ENCODE data around the gene GNG7. TPM values are rescaled to one million over a fixed set of nuclear protein-coding genes. Genes with fewer than 3 reads are reported as not detected.
A peak's percentile ranks its signal among the peaks of the same experiment; 100 is the strongest.
"Not testable (repeated sequence)": the region's sequence is repeated elsewhere in the genome, so short reads cannot be mapped to it uniquely, and the experiment has no call there.

Gene GNG7
- polyA plus RNA-seq, 1 donor: 2.2 TPM

DNA sequence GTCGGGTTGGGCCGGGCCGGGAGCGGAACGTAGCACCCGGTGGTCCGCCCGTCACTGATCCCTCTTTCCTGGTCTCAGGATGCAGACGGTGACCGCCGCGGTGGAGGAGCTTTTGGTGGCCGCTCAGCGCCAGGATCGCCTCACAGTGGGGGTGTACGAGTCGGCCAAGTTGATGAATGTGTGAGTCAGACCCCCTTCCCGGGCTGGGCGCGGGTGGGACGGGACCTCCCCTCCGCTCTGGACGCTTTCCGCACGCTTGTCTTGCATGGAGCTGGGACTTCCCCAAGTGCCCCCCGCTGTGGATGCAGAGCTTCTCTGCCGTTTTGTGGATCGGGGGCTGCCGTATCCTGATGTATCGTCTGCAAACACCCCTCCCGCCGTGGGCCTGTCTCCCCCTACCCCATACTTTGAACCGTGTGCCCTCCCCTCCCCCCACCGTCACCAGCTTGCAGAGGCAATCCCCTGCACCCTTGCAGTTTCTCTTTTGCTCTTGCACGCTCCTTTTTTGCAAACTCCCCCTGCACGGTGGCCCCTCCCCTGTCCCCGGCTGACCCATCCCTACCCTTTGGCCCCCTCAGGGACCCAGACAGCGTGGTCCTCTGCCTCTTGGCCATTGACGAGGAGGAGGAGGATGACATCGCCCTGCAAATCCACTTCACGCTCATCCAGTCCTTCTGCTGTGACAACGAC, 225.9 kb downstream of the GNG7 start:
- Histone ChIP-seq H3K36me3 (ENCODE audit: control insufficient read depth, insufficient read depth, low read length) (no peaks in the 10 kb centered on the region), H3K27ac (ENCODE audit: low read length) (peak overlapping the region; percentile 44), H3K4me3 (ENCODE audit: low read length) (peak overlapping the region; percentile 65), H3K27me3 (ENCODE audit: control insufficient read depth, insufficient read depth, low read length) (peaks cover 47% of the 10 kb centered on the region), H3K9me3 (ENCODE audit: control insufficient read depth, low read depth, low read length) (peaks cover 12% of the 10 kb centered on the region), H3K4me1 (ENCODE audit: control insufficient read depth, insufficient read depth, low read length) (peaks cover 39% of the 10 kb centered on the region)
- WGBS (ENCODE audit: insufficient coverage, low lambda C conversion rate): no CpG with 5 or more reads among the region's 42 CpGs
- peak in 1 of 2 donors; percentile 44 for DNase-seq

DNA sequence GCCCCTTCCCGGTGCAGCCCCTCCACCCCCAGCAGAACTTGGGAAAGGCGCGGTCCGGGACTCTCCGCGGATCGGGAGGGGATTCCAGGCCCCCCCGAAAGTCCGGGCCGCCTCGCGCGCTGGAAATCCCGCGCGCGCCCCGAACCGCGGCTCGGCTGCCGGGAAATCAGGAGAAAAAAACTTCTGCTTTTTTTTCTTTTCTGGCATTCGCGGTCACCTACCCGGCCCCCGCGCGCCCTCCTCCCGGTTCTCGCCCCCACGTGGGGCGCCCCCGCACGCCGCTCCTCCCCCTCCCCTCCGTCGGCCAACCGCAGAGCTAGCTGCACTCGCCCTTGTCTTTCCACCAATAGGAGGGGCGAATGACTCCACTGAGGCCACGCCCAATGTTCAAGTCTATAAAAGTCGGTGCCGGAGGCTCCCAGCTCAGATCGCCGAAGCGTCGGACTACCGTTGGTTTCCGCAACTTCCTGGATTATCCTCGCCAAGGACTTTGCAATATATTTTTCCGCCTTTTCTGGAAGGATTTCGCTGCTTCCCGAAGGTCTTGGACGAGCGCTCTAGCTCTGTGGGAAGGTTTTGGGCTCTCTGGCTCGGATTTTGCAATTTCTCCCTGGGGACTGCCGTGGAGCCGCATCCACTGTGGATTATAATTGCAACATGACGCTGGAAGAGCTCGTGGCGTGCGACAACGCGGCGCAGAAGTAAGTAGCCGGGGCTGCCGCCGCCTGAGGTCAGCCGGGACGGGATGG, 226.6 kb downstream of the GNG7 start, which contains the start of gene GADD45B:
Gene GADD45B, plus strand, starts transcription at position 426 of the 749 bp plus-strand sequence. Its CDS starts 232 bp downstream, at position 658.
- Histone ChIP-seq H3K27me3 (ENCODE audit: control insufficient read depth, insufficient read depth, low read length) (peaks cover 47% of the 10 kb centered on the region), H3K9me3 (ENCODE audit: control insufficient read depth, low read depth, low read length) (peaks cover 12% of the 10 kb centered on the region), H3K4me1 (ENCODE audit: control insufficient read depth, insufficient read depth, low read length) (peaks cover 39% of the 10 kb centered on the region), H3K4me3 (ENCODE audit: low read length) (peak within 1 kb of the TSS; percentile 65), H3K36me3 (ENCODE audit: control insufficient read depth, insufficient read depth, low read length) (no peaks in the 10 kb centered on the region), H3K27ac (ENCODE audit: low read length) (peak within 1 kb of the TSS; percentile 44)
- no CpG with 5 or more reads among the region's 70 CpGs for WGBS (ENCODE audit: insufficient coverage, low lambda C conversion rate)
- peak; percentile 94 to 95 for DNase-seq

DNA sequence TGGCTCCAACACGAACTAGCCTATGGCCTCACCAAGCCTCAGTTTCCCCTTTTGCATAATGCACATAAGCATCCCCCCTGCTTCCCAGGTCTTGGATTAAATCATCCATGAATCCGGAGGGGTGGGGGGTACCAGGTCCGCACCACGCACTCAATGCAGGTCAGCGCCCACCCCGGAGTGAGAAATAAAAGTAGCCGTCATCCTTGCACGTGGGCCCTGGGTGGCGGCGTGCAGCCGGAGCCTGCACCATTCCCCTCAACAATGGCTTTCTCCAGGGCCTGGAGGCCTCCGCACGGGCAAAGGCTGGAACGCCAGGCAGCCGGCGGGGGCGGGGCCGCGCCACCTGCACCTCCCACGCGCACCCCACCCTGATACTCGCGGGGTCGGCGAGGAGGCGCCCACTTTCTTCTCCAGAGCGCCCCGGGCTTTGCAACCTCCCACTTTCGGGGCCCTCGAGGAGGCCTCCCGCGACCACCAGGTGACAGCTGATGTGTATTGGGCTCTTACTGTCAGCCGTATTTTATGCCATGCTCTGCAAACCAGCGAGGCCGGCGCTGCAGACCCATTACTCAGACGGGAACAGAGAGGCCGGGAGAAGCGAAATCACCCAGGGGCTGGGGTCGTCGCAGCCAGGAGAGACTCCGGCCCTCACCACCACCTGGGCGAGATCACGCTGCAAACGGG, 227.3 kb downstream of the GNG7 start:
- Histone ChIP-seq H3K4me3 (ENCODE audit: low read length) (peak overlapping the region; percentile 65), H3K36me3 (ENCODE audit: control insufficient read depth, insufficient read depth, low read length) (no peaks in the 10 kb centered on the region), H3K4me1 (ENCODE audit: control insufficient read depth, insufficient read depth, low read length) (peaks cover 39% of the 10 kb centered on the region), H3K27me3 (ENCODE audit: control insufficient read depth, insufficient read depth, low read length) (peaks cover 46% of the 10 kb centered on the region), H3K27ac (ENCODE audit: low read length) (no peak overlapping the region), H3K9me3 (ENCODE audit: control insufficient read depth, low read depth, low read length) (peaks cover 12% of the 10 kb centered on the region)
- WGBS (ENCODE audit: insufficient coverage, low lambda C conversion rate): no CpG with 5 or more reads among the region's 45 CpGs
- peak in 1 of 2 donors; percentile 44 for DNase-seq

DNA sequence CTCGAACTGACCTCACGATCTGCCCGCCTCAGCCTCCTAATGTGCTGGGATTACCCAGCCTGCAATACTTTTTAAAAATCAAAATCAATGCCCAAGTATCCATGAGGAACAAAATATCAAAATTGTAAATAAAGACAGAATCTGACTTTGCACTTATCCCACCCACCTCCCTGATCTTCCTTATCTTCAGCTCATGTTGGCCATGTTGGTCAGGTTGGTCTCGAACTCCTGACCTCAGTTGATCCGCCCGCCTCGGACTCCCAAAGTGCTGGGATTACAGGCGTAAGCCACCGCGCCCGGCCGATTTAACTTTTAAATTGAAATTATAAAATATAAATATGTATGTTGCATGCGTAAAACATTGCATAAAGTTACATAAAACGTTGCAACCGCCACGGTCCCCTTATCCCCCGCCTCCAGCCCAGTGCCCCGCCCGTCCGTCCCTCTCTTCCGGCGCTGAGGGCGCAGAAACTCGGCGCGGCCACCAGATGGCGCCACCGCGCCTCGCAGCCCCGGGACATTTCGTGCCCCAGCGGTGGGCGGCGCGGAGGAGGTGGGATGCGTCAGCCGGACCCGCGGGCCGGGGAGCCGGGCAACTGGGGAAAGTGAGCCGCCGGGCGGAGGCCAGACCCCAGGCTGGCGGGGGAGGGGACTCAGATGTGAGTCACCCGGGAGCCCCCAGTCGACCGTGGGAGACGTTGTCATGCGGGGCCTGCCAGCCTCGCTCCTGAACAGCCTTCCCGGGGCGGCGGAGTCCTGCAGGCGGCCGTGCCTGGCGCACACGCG, 228.1 kb downstream of the GNG7 start:
- no peaks in the 10 kb centered on the region for H3K36me3 ChIP-seq (ENCODE audit: control insufficient read depth, insufficient read depth, low read length)
- peaks cover 38% of the 10 kb centered on the region for H3K4me1 ChIP-seq (ENCODE audit: control insufficient read depth, insufficient read depth, low read length)
- DNase-seq: peak; percentile 71 to 76
- peaks cover 39% of the 10 kb centered on the region for H3K27me3 ChIP-seq (ENCODE audit: control insufficient read depth, insufficient read depth, low read length)
- WGBS (ENCODE audit: insufficient coverage, low lambda C conversion rate): no CpG with 5 or more reads among the region's 60 CpGs
- peaks cover 12% of the 10 kb centered on the region for H3K9me3 ChIP-seq (ENCODE audit: control insufficient read depth, low read depth, low read length)
- H3K4me3 ChIP-seq (ENCODE audit: low read length): peak overlapping the region; percentile 21
- H3K27ac ChIP-seq (ENCODE audit: low read length): no peak overlapping the region

DNA sequence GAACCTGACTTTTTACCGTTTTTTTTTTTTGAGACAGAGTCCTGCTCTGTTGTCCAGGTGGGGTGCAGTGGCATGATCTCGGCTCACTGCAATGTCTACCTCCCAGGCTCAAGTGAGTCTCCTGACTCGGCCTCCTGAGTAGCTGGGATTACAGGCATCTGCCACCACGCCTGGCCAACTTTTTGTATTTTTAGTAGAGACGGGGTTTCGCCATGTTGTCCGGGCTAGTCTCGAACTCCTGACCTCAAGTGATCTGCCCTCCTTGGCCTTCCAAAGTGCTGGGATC, 232.6 kb downstream of the GNG7 start:
- H3K27me3 ChIP-seq (ENCODE audit: control insufficient read depth, insufficient read depth, low read length); H3K36me3 ChIP-seq (ENCODE audit: control insufficient read depth, insufficient read depth, low read length); DNase-seq; H3K9me3 ChIP-seq (ENCODE audit: control insufficient read depth, low read depth, low read length); H3K27ac ChIP-seq (ENCODE audit: low read length); H3K4me3 ChIP-seq (ENCODE audit: low read length); H3K4me1 ChIP-seq (ENCODE audit: control insufficient read depth, insufficient read depth, low read length): not testable (repeated sequence)
- WGBS (ENCODE audit: insufficient coverage, low lambda C conversion rate): no CpG with 5 or more reads among the region's 8 CpGs

DNA sequence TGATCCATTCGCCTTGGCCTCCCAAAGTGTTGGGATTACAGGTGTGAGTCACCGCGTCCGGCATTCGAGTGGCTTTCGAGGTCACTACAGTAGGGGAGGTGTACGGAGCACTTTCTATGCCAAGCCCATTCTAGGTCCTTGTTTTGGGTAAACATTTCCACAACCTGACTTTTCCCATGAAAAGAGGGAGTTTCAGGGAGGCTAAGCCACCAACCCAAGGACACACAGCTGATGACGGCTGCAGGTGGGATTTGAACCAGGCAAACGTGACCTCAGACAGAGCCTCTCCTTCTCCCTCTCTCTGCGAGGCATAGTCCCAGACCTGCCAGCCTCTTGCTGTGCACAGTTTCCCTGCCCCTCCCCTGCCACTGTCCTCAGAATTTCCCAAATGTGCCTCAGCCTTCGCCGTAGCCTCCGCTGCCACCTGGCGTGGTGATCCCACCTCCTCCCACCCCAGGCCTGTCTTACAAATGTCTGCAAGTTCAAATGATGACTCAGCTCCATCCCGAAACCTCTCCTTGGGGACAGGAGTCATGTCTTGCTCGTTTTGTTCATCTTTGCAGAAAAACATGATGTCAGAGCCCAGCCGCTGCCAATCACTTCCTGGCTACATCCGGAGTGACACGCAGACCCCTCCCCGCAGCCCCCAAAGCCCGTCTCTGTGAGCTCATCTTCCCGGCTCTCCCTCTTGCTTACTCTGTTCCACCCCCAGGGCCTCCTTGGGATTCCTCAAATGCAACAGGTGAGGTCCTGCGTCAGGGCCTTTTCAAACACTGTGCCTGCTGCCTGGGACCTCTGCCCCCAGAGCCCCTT, 233.2 kb downstream of the GNG7 start:
- H3K27me3 ChIP-seq (ENCODE audit: control insufficient read depth, insufficient read depth, low read length): no peaks in the 10 kb centered on the region
- no CpG with 5 or more reads among the region's 23 CpGs for WGBS (ENCODE audit: insufficient coverage, low lambda C conversion rate)
- no peaks in the 10 kb centered on the region for H3K4me1 ChIP-seq (ENCODE audit: control insufficient read depth, insufficient read depth, low read length)
- DNase-seq: no peak
- no peaks in the 10 kb centered on the region for H3K36me3 ChIP-seq (ENCODE audit: control insufficient read depth, insufficient read depth, low read length)
- H3K9me3 ChIP-seq (ENCODE audit: control insufficient read depth, low read depth, low read length): no peaks in the 10 kb centered on the region
- no peak overlapping the region for H3K4me3 ChIP-seq (ENCODE audit: low read length)
- no peak overlapping the region for H3K27ac ChIP-seq (ENCODE audit: low read length)

DNA sequence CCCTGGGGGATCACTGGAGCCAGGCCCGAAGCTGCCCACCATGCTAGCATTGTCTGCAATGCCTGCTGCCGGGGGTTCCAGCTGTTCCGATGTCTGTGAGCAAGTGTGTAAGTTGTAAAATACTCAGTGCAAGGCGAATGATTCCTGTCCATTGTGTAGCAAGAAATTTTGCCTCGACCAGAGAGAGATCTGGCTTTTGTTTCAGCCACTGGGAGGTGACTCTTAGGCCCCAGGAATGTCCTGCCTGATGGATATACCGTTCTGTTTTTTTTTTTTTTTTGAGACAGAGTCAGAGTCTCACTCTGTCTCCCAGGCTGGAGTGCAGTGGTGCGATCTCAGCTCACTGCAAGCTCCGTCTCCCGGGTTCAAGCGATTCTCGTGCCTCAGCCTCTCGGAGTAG, 233.9 kb downstream of the GNG7 start:
- H3K4me3 ChIP-seq (ENCODE audit: low read length): no peak overlapping the region
- WGBS (ENCODE audit: insufficient coverage, low lambda C conversion rate): no CpG with 5 or more reads among the region's 12 CpGs
- DNase-seq: no peak
- no peaks in the 10 kb centered on the region for H3K4me1 ChIP-seq (ENCODE audit: control insufficient read depth, insufficient read depth, low read length)
- no peak overlapping the region for H3K27ac ChIP-seq (ENCODE audit: low read length)
- no peaks in the 10 kb centered on the region for H3K9me3 ChIP-seq (ENCODE audit: control insufficient read depth, low read depth, low read length)
- no peaks in the 10 kb centered on the region for H3K27me3 ChIP-seq (ENCODE audit: control insufficient read depth, insufficient read depth, low read length)
- H3K36me3 ChIP-seq (ENCODE audit: control insufficient read depth, insufficient read depth, low read length): no peaks in the 10 kb centered on the region

DNA sequence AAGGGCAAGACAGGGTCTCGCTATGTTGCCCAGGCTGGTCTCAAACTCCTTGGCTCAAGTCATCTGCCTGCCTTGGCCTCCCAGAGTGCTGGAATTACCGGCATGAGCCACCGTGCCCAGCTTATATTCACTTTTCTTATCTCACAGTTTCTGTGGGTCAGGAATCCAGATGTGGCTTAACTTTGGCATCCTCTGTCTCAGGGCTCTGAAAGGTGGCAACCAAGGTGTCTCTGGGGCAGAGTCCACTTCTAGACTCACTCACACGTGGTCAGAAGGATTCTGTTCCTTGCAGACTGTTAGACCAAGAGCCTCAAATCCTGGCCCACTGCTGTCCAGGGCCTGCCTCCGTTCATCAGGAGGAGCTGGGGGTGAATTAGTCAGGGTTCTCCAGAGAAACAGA, 238.1 kb downstream of the GNG7 start:
- Histone ChIP-seq H3K27me3 (ENCODE audit: control insufficient read depth, insufficient read depth, low read length) (no peaks in the 10 kb centered on the region), H3K9me3 (ENCODE audit: control insufficient read depth, low read depth, low read length) (peaks cover 4% of the 10 kb centered on the region), H3K36me3 (ENCODE audit: control insufficient read depth, insufficient read depth, low read length) (no peaks in the 10 kb centered on the region), H3K4me3 (ENCODE audit: low read length) (no peak overlapping the region), H3K27ac (ENCODE audit: low read length) (no peak overlapping the region), H3K4me1 (ENCODE audit: control insufficient read depth, insufficient read depth, low read length) (peaks cover 10% of the 10 kb centered on the region)
- 33% methylated on average over 1 of the region's 5 CpGs for WGBS (ENCODE audit: insufficient coverage, low lambda C conversion rate)
- peak in 1 of 2 donors; percentile 45 for DNase-seq

DNA sequence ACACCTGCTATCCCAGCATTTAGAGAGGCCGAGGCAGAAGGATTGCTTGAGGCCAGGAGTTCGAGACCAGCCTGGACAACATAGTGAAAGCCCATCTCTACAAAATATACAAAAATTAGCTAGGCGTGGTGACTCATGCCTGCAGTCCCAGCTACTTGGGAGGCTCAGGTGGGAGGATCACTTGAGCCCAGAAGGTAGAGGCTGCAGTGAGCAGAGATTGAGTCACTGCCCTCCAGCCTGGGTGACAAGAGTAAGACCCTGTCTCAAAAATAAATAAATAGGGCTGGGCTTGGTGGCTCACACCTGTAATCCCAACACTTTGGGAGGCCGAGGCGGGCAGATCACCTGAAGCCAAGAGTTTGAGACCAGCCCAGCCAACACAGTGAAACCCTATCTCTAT, 238.8 kb downstream of the GNG7 start:
- H3K27me3 ChIP-seq (ENCODE audit: control insufficient read depth, insufficient read depth, low read length); H3K36me3 ChIP-seq (ENCODE audit: control insufficient read depth, insufficient read depth, low read length); H3K9me3 ChIP-seq (ENCODE audit: control insufficient read depth, low read depth, low read length); H3K4me1 ChIP-seq (ENCODE audit: control insufficient read depth, insufficient read depth, low read length); DNase-seq; H3K27ac ChIP-seq (ENCODE audit: low read length); H3K4me3 ChIP-seq (ENCODE audit: low read length): not testable (repeated sequence)
- WGBS (ENCODE audit: insufficient coverage, low lambda C conversion rate): no CpG with 5 or more reads among the region's 5 CpGs
